ENCODE results near the gene SCN1A. TPM values are rescaled to one million over a fixed set of nuclear protein-coding genes. Genes with fewer than 3 reads are reported as not detected.
"Not testable (repeated sequence)": the region's sequence is repeated elsewhere in the genome, so short reads cannot be mapped to it uniquely, and the experiment has no call there.

SCN1A gene
- total RNA-seq, 1 donor from 2014 or later = not detected

DNA sequence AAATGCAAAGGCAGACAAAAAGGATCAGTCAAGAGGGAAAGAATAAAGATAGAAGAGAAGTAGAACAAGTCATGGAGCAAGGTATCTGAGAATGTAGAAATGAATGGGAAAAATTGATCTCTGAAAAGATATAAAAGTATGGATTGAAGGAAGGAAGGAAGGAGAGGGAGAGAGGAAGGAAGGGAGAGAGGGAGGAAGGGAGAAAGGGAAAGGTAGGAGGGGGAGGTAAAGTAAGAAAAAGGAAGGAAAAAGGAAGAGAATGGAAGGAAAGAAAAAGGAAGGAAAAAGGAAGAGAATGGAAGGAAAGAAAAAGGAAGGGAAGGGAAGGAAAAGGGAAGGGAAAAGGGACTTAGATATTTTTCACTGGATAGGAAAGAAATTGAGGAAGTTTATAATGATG, 142.7 kb downstream of the SCN1A start:
- DNase-seq (ENCODE audit: extremely low spot score in 2 of 2) = no peak
- H3K27ac ChIP-seq = no peak overlapping the region
- TF ChIP-seq, protein P1, sequence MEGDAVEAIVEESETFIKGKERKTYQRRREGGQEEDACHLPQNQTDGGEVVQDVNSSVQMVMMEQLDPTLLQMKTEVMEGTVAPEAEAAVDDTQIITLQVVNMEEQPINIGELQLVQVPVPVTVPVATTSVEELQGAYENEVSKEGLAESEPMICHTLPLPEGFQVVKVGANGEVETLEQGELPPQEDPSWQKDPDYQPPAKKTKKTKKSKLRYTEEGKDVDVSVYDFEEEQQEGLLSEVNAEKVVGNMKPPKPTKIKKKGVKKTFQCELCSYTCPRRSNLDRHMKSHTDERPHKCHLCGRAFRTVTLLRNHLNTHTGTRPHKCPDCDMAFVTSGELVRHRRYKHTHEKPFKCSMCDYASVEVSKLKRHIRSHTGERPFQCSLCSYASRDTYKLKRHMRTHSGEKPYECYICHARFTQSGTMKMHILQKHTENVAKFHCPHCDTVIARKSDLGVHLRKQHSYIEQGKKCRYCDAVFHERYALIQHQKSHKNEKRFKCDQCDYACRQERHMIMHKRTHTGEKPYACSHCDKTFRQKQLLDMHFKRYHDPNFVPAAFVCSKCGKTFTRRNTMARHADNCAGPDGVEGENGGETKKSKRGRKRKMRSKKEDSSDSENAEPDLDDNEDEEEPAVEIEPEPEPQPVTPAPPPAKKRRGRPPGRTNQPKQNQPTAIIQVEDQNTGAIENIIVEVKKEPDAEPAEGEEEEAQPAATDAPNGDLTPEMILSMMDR (IDR thresholded peaks at IDR 0.05) = no peak
- no peaks in the 10 kb centered on the region for H3K4me1 ChIP-seq
- no peak overlapping the region for H3K4me3 ChIP-seq
- intact Hi-C loops (cut with DNase I) = no loop called here
- no peaks in the 10 kb centered on the region for H3K9me3 ChIP-seq
- H3K27me3 ChIP-seq = no peaks in the 10 kb centered on the region
- H3K36me3 ChIP-seq = no peaks in the 10 kb centered on the region

DNA sequence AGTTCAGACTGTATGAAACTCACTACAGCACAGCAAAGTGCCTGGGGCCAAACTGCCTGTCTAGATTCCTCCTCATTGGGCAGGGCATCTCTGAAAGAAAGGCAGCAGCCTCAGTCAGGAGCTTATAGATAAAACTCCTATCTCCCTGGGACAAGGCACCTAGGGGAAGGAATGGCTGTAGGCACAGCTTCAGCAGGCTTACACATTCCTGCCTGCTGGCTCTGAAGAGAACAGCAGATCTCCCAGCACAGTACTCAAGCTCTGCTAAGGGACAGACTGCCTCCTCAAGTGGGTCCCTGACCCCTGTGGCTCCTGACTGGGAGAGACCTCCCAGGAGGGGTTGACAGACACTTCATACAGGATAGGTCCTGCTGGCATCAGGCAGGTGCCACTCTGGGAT, 155.7 kb downstream of the SCN1A start:
- H3K4me1 ChIP-seq; H3K4me3 ChIP-seq; H3K27ac ChIP-seq; H3K36me3 ChIP-seq; intact Hi-C loops (cut with DNase I); DNase-seq (ENCODE audit: extremely low spot score in 2 of 2); H3K27me3 ChIP-seq; H3K9me3 ChIP-seq: not testable (repeated sequence)

- intact Hi-C loops (cut with DNase I) = no loop called here
- no peaks in the 10 kb centered on the region for H3K4me1 ChIP-seq
- H3K36me3 ChIP-seq = no peaks in the 10 kb centered on the region
- H3K4me3 ChIP-seq = no peak overlapping the region
- no peak for DNase-seq (ENCODE audit: extremely low spot score in 2 of 2)
- no peaks in the 10 kb centered on the region for H3K9me3 ChIP-seq
- TF ChIP-seq, protein P1 (IDR thresholded peaks at IDR 0.05) = no peak
- H3K27ac ChIP-seq = no peak overlapping the region
- no peaks in the 10 kb centered on the region for H3K27me3 ChIP-seq
Measured at GRCh38 chr2:165970663-165971062, 157.2 kb downstream of the SCN1A start.

- intact Hi-C loops (cut with DNase I) = no loop called here
- no peak for DNase-seq (ENCODE audit: extremely low spot score in 2 of 2)
- Histone ChIP-seq H3K4me1 (no peaks in the 10 kb centered on the region), H3K36me3 (no peaks in the 10 kb centered on the region), H3K4me3 (no peak overlapping the region), H3K27me3 (no peaks in the 10 kb centered on the region), H3K9me3 (no peaks in the 10 kb centered on the region), H3K27ac (no peak overlapping the region)
- TF ChIP-seq POLR2AphosphoS5 (IDR thresholded peaks at IDR 0.05; ENCODE audit: insufficient read depth in 1 of 2, low read depth in 1 of 2) (no peak), POLR2A (IDR thresholded peaks at IDR 0.05) (no peak)
- TF ChIP-seq, protein P1 (IDR thresholded peaks at IDR 0.05) = no peak
Measured at GRCh38 chr2:165969227-165969626, 158.6 kb downstream of the SCN1A start.

GRCh38 chr2:165967746-165968145, 160.1 kb downstream of the SCN1A start:
- DNase-seq (ENCODE audit: extremely low spot score in 2 of 2) = no peak
- Histone ChIP-seq H3K27me3 (no peaks in the 10 kb centered on the region), H3K27ac (no peak overlapping the region), H3K36me3 (no peaks in the 10 kb centered on the region), H3K9me3 (no peaks in the 10 kb centered on the region), H3K4me3 (no peak overlapping the region), H3K4me1 (no peaks in the 10 kb centered on the region)
- intact Hi-C loops (cut with DNase I) = no loop called here
- TF ChIP-seq POLR2AphosphoS5 (IDR thresholded peaks at IDR 0.05; ENCODE audit: insufficient read depth in 1 of 2, low read depth in 1 of 2) (no peak), POLR2A (IDR thresholded peaks at IDR 0.05) (no peak)
- TF ChIP-seq, protein P1 (IDR thresholded peaks at IDR 0.05) = no peak

DNA sequence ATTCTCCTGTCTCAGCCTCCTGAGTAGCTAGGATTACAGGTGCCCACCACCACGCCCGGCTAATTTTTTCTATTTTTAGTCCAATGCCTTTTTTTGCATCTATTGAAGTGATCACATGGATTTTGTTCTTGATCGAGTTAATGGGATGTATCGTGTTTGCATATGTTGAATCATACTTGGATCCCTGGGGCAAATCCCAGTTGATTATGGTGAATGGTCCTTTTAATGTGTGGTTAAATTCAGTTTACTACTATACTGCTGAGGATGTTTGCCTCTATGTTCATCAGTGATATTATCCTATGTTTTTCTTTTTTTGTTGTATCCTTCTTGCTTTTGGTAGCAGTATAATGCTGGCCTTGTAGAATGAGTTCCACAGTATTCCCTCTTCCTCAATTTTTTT, 166.0 kb downstream of the SCN1A start:
- no peak overlapping the region for H3K27ac ChIP-seq
- DNase-seq (ENCODE audit: extremely low spot score in 2 of 2) = no peak
- intact Hi-C loops (cut with DNase I) = no loop called here
- H3K9me3 ChIP-seq = no peaks in the 10 kb centered on the region
- H3K4me3 ChIP-seq = no peak overlapping the region
- no peaks in the 10 kb centered on the region for H3K36me3 ChIP-seq
- H3K4me1 ChIP-seq = no peaks in the 10 kb centered on the region
- H3K27me3 ChIP-seq = no peaks in the 10 kb centered on the region
- TF ChIP-seq, protein P1 (IDR thresholded peaks at IDR 0.05) = no peak
- TF ChIP-seq POLR2AphosphoS5 (IDR thresholded peaks at IDR 0.05; ENCODE audit: insufficient read depth in 1 of 2, low read depth in 1 of 2) (no peak), POLR2A (IDR thresholded peaks at IDR 0.05) (no peak)

Data from vagina (tissue), 2 donors.